Measurements from ENCODE around the gene DIPK2B. TPM values are rescaled to one million over a fixed set of nuclear protein-coding genes. Genes with fewer than 3 reads are reported as not detected.
A peak's percentile ranks its signal among the peaks of the same experiment; 100 is the strongest.

Gene DIPK2B
- polyA plus RNA-seq, 10 donors = 12.4 to 24.9 (median 22.7) TPM

- no peak for DNase-seq
These were observed 35.0 kb downstream of the DIPK2B start for GRCh38 chrX:45165726-45166125.

- no peak for DNase-seq
These were observed 35.7 kb downstream of the DIPK2B start for GRCh38 chrX:45164995-45165394.

GRCh38 chrX:45164021-45164621 is 36.6 kb downstream of the DIPK2B start:
- peak in 1 of 3 donors; percentile 3 for DNase-seq

- no peak for DNase-seq
These were observed 43.0 kb downstream of the DIPK2B start for GRCh38 chrX:45157647-45158046.

- DNase-seq = no peak
These were observed 46.2 kb downstream of the DIPK2B start for GRCh38 chrX:45154462-45154861.

- no peak for DNase-seq
These were observed 46.7 kb downstream of the DIPK2B start for GRCh38 chrX:45154033-45154360.

Data from muscle of back (tissue), 11 donors.